Skeletal muscle satellite cell (primary cell): ENCODE data around the gene IL6ST.
"Not testable (repeated sequence)": the region's sequence is repeated elsewhere in the genome, so short reads cannot be mapped to it uniquely, and the experiment has no call there.

Source experiments
- H3K27me3 ChIP-seq: 2 replicates; pipeline ENCODE4 v1.7.0; 2013; ENCODE audit warnings: low read length; ENCODE audit not compliant: control insufficient read depth, insufficient read depth
- H3K36me3 ChIP-seq: 2 replicates; pipeline ENCODE4 v1.7.0; 2013; ENCODE audit warnings: mild to moderate bottlenecking, control low read depth, low read length; ENCODE audit not compliant: insufficient read depth
- H3K4me1 ChIP-seq: 2 replicates; pipeline ENCODE4 v1.7.0; 2013; ENCODE audit warnings: low read length; ENCODE audit not compliant: control insufficient read depth, insufficient read depth
- H3K4me2 ChIP-seq: 2 replicates; pipeline ENCODE4 v1.7.0; 2013; ENCODE audit warnings: mild to moderate bottlenecking, low read length
- H3K4me3 ChIP-seq: 2 replicates; pipeline ENCODE4 v1.7.0; 2013; ENCODE audit warnings: low read length
- H3K9ac ChIP-seq: 2 replicates; pipeline ENCODE4 v1.7.0; 2013; ENCODE audit warnings: mild to moderate bottlenecking, low read depth, low read length, moderate library complexity
- H3K9me3 ChIP-seq: replicated peaks from 2 replicates; pipeline ENCODE4 v1.7.0; 2013; ENCODE audit warnings: mild to moderate bottlenecking, control low read depth, low read length

IL6ST gene

GRCh38 chr5:56023296-56023695 lies 28.5 kb upstream of the IL6ST start:
- H3K4me3 ChIP-seq, result no peak overlapping the region
- H3K9ac ChIP-seq, result no peak overlapping the region
- peaks cover 17% of the 10 kb centered on the region for H3K4me1 ChIP-seq
- H3K9me3 ChIP-seq, result no peaks in the 10 kb centered on the region
- H3K36me3 ChIP-seq, result no peaks in the 10 kb centered on the region
- no peaks in the 10 kb centered on the region for H3K27me3 ChIP-seq
- H3K4me2 ChIP-seq, result no peak overlapping the region

- Histone ChIP-seq H3K4me1 (peaks cover 12% of the 10 kb centered on the region), H3K36me3 (no peaks in the 10 kb centered on the region), H3K4me3 (no peak overlapping the region), H3K4me2 (peak overlapping the region; percentile 38), H3K27me3 (no peaks in the 10 kb centered on the region), H3K9ac (peak overlapping the region; percentile 18), H3K9me3 (no peaks in the 10 kb centered on the region)
Measured at GRCh38 chr5:56019306-56020272, 24.8 kb upstream of the IL6ST start.

DNA sequence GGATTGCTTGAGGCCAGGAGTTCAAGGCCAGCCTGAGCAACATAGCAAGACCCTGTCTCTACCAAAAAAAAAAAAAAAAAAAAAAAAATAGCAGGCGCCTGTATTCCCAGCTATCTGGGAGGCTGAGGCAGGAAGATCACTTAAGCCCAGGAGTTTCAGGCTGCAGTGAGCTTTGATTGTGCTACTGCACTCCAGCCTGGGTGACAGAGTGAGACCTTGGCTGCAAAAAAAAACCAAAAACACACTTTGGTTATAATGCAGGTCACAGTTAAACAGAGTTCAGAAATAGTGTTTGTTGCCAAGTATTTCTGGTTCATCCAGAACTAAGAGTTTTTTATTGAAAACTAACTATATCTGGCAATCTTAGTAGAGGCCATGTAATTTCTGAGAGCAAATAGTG lies 24.1 kb upstream of the IL6ST start:
- no peak overlapping the region for H3K4me3 ChIP-seq
- H3K36me3 ChIP-seq, result no peaks in the 10 kb centered on the region
- H3K9me3 ChIP-seq, result no peaks in the 10 kb centered on the region
- no peaks in the 10 kb centered on the region for H3K27me3 ChIP-seq
- no peak overlapping the region for H3K4me2 ChIP-seq
- H3K4me1 ChIP-seq, result peaks cover 12% of the 10 kb centered on the region
- H3K9ac ChIP-seq, result no peak overlapping the region

- H3K9me3 ChIP-seq, H3K4me2 ChIP-seq, H3K36me3 ChIP-seq, H3K9ac ChIP-seq, H3K27me3 ChIP-seq, H3K4me3 ChIP-seq: not testable (repeated sequence)
- peaks cover 24% of the 10 kb centered on the region for H3K4me1 ChIP-seq
Measured at GRCh38 chr5:56014701-56015100, 19.9 kb upstream of the IL6ST start.

- not testable (repeated sequence) for H3K4me2 ChIP-seq, H3K36me3 ChIP-seq, H3K9me3 ChIP-seq, H3K4me3 ChIP-seq, H3K9ac ChIP-seq, H3K27me3 ChIP-seq
- peaks cover 18% of the 10 kb centered on the region for H3K4me1 ChIP-seq
Measured at GRCh38 chr5:56013939-56014338, 19.2 kb upstream of the IL6ST start.

- Histone ChIP-seq H3K27me3 (no peaks in the 10 kb centered on the region), H3K9ac (peak overlapping the region; percentile 67), H3K4me3 (peak overlapping the region; percentile 31)
Measured at GRCh38 chr5:56012281-56012963, 17.7 kb upstream of the IL6ST start.

GRCh38 chr5:56011835-56012234 lies 17.1 kb upstream of the IL6ST start:
- Histone ChIP-seq H3K4me1 (peaks cover 16% of the 10 kb centered on the region), H3K4me2 (peak overlapping the region; percentile 71), H3K9ac (peak overlapping the region; percentile 67), H3K27me3 (no peaks in the 10 kb centered on the region), H3K9me3 (no peaks in the 10 kb centered on the region), H3K36me3 (no peaks in the 10 kb centered on the region), H3K4me3 (peak overlapping the region; percentile 31)

More at GRCh38 chr5:56012281-56012963, 17.7 kb upstream of the IL6ST start:
- Histone ChIP-seq H3K4me2 (peak overlapping the region; percentile 71), H3K4me1 (peaks cover 16% of the 10 kb centered on the region), H3K9me3 (no peaks in the 10 kb centered on the region), H3K36me3 (no peaks in the 10 kb centered on the region)

- no peak overlapping the region for H3K9ac ChIP-seq
- H3K4me3 ChIP-seq, result no peak overlapping the region
- no peaks in the 10 kb centered on the region for H3K36me3 ChIP-seq
- H3K27me3 ChIP-seq, result no peaks in the 10 kb centered on the region
- H3K9me3 ChIP-seq, result no peaks in the 10 kb centered on the region
- peaks cover 21% of the 10 kb centered on the region for H3K4me1 ChIP-seq
- no peak overlapping the region for H3K4me2 ChIP-seq
Measured at GRCh38 chr5:56010431-56010830, 15.7 kb upstream of the IL6ST start.

DNA sequence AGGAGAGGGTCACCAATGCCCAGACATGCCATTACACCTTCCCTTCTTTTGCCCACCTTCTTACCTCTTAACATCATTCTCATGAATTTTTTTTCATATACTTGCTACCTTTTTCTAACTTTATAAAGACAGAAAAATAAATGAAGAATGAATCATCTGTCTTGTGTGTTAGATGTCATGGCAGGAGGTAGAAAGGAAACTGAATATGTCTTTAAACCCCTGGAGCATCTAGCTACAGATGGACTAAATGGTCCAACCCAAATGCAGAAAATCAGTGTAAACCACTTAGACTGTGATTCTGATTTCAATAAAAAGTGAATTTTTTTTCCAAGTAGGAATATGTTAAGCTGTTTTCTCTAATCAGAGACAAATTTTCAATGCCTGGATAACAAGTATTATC lies 11.8 kb upstream of the IL6ST start:
- Histone ChIP-seq H3K36me3 (no peaks in the 10 kb centered on the region), H3K9ac (no peak overlapping the region), H3K4me3 (no peak overlapping the region), H3K4me1 (peaks cover 24% of the 10 kb centered on the region), H3K27me3 (no peaks in the 10 kb centered on the region), H3K9me3 (no peaks in the 10 kb centered on the region), H3K4me2 (no peak overlapping the region)

- H3K36me3 ChIP-seq, result no peaks in the 10 kb centered on the region
- no peak overlapping the region for H3K9ac ChIP-seq
- no peak overlapping the region for H3K4me2 ChIP-seq
- H3K27me3 ChIP-seq, result no peaks in the 10 kb centered on the region
- H3K9me3 ChIP-seq, result no peaks in the 10 kb centered on the region
- H3K4me3 ChIP-seq, result no peak overlapping the region
- peaks cover 21% of the 10 kb centered on the region for H3K4me1 ChIP-seq
Measured at GRCh38 chr5:56006094-56006493, 11.3 kb upstream of the IL6ST start.

GRCh38 chr5:56004874-56005273 lies 10.1 kb upstream of the IL6ST start:
- no peak overlapping the region for H3K4me2 ChIP-seq
- no peak overlapping the region for H3K4me3 ChIP-seq
- H3K4me1 ChIP-seq, result peaks cover 20% of the 10 kb centered on the region
- H3K27me3 ChIP-seq, result no peaks in the 10 kb centered on the region
- H3K9ac ChIP-seq, result no peak overlapping the region
- no peaks in the 10 kb centered on the region for H3K36me3 ChIP-seq
- no peaks in the 10 kb centered on the region for H3K9me3 ChIP-seq
